OCI-LY3 (cell line): ENCODE results near the gene ZBTB48.

Source experiments
- CTCF ChIP-seq: fragments of 200-600, 300-600 bp; sonication (generic); IDR thresholded peaks from 2 replicates; pipeline ENCODE4 v1.5.1; 2014; ENCODE audit warnings: antibody characterized with exemption, low read length, low read depth
- EZH2phosphoT487 ChIP-seq: fragments of 200-600 bp; shearing (Covaris generic); IDR thresholded peaks from 2 replicates; pipeline ENCODE4 v1.6.1; 2018; ENCODE audit warnings: antibody characterized with exemption, mixed run types, low read depth

DNA sequence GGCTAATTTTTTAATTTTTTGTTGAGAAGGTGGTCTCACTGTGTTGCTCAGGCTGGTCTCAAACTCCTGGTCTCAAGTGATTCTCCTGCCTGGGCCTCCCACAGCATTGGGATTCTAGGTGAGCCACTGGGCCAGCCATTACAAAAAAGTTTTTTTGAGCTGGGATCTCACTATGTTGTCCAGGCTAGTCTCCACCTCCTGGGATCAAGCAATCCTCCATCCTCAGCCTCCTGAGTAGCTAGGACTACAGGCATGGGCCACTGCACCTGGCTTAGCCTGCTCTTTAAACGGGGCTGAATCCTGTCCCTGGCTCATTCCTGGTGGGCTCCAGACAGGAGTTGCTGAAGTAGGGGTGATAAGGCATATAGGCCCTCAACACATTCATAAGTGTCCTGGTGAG, 22.2 kb upstream of the ZBTB48 start:
- TF ChIP-seq CTCF: no peak
- no peak for TF ChIP-seq EZH2phosphoT487
